ENCODE results near the gene IZUMO1.

- no peak for TF ChIP-seq CTCF (optimal IDR thresholded peaks at IDR 0.05 in 1 of 3, IDR thresholded peaks at IDR 0.05 in 1 of 3, conservative IDR thresholded peaks at IDR 0.05 in 1 of 3; ENCODE audit: extremely low read depth in 1 of 3, insufficient read depth in 2 of 3, low read length in 3 of 3)
- no peak for TF ChIP-seq EZH2 (IDR thresholded peaks at IDR 0.05; ENCODE audit: low read length)
Measured at GRCh38 chr19:48795685-48796070, 49.0 kb upstream of the IZUMO1 start.
